ENCODE measurements around the gene PITX3. TPM values are rescaled to one million over a fixed set of nuclear protein-coding genes. Genes with fewer than 3 reads are reported as not detected.

The PITX3 gene
- total and polyA plus RNA-seq, 10 of the 15 experiments (the other 5 are each of a cell fraction or from before 2014, with no cell fraction given) = not detected

- intact Hi-C loops (cut with micrococcal nuclease; ENCODE audit: unreplicated experiment) (no loop called here), in situ Hi-C loops (cut with MboI) (no loop called here)
- ChIA-PET POLR2A (interaction anchor here (1.5 kb wide), 1 partner anchor 11 kb away, joined by 4 read pairs; no protein-coding TSS in a partner anchor), CTCF (no interaction called here), RAD21 (ENCODE audit: unreplicated experiment) (no interaction called here), SMC1A (ENCODE audit: uncharacterized antibody, unreplicated experiment) (interaction anchor here (1.4 to 5.5 kb wide), 2 partner anchors 12 to 97 kb away, joined by 3 to 18 read pairs; no protein-coding TSS in a partner anchor)
- H3K9me3 ChIP-seq (replicated peaks; ENCODE audit: control insufficient read depth, insufficient read depth, low read length) = no peaks in the 10 kb centered on the region; the same call in 2 of the 3 replicates
- 90% methylated on average over 2 of the region's 2 CpGs for WGBS (ENCODE audit: insufficient coverage, insufficient replicate concordance, low lambda C conversion rate, missing lambda C conversion rate)
- no peak for DNase-seq (ENCODE audit: low read depth, low spot score)
- H2AFZ ChIP-seq (ENCODE audit: control insufficient read depth, low read depth, low read length) = no peak overlapping the region
- H3K4me2 ChIP-seq (ENCODE audit: control insufficient read depth, insufficient read depth) = no peak overlapping the region
- H3K79me2 ChIP-seq (ENCODE audit: control insufficient read depth, insufficient read depth, low read length) = peaks cover 47% of the 10 kb centered on the region
- H3K4me3 ChIP-seq = no peak overlapping the region
- H3K9ac ChIP-seq (ENCODE audit: control insufficient read depth, insufficient read depth, low read length) = no peak overlapping the region
- H3K27ac ChIP-seq (ENCODE audit: control insufficient read depth, insufficient read depth) = no peak overlapping the region
- no peak for ATAC-seq
- no TSS peak for BruUV-seq (replicated peaks)
- no peaks in the 10 kb centered on the region for H3K27me3 ChIP-seq (replicated peaks in 1 of 2; ENCODE audit: control insufficient read depth in 2 of 2, insufficient read depth in 2 of 2, low read length in 1 of 2)
- H3K36me3 ChIP-seq (ENCODE audit: control insufficient read depth in 2 of 2, insufficient read depth in 2 of 2, low read length in 1 of 2) = peaks cover 0 to 8% of the 10 kb centered on the region in 2 experiments; a peak in 2 of 4 replicates
- FAIRE-seq = no peak
- no peaks in the 10 kb centered on the region for H4K20me1 ChIP-seq (ENCODE audit: control insufficient read depth, insufficient read depth)
- H3K4me1 ChIP-seq (ENCODE audit: control insufficient read depth, insufficient read depth, low read length) = 0 out of 2 replicates have a peak, but pooled peaks cover 4% of the 10 kb centered on the region
- TF ChIP-seq TARDBP (IDR thresholded peaks at IDR 0.05; ENCODE audit: borderline replicate concordance) (no peak), SP1 (IDR thresholded peaks at IDR 0.05; ENCODE audit: low read depth, low read length) (no peak), STAT3 (IDR thresholded peaks at IDR 0.05; ENCODE audit: low read depth, low read length) (no peak), RUNX3 (IDR thresholded peaks at IDR 0.05; ENCODE audit: low read length) (no peak), FOXK2 (IDR thresholded peaks at IDR 0.05) (no peak), PKNOX1 (IDR thresholded peaks at IDR 0.05) (no peak), HCFC1 (IDR thresholded peaks at IDR 0.05; ENCODE audit: low read length) (no peak), GABPA (IDR thresholded peaks at IDR 0.05; ENCODE audit: low read depth) (no peak), RELA (IDR thresholded peaks at IDR 0.05; ENCODE audit: borderline replicate concordance, partially characterized antibody) (no peak), MEF2B (IDR thresholded peaks at IDR 0.05; ENCODE audit: partially characterized antibody, poor library complexity, severe bottlenecking) (no peak), ZZZ3 (IDR thresholded peaks at IDR 0.05; ENCODE audit: control insufficient read depth, insufficient read length, low read depth) (no peak), NFXL1 (IDR thresholded peaks at IDR 0.05; ENCODE audit: borderline replicate concordance) (no peak), MLLT1 (IDR thresholded peaks at IDR 0.05) (no peak), SRF (IDR thresholded peaks at IDR 0.05; ENCODE audit: low read depth in 2 of 2, low read length in 2 of 2) (no peak), SPI1 (IDR thresholded peaks at IDR 0.05; ENCODE audit: borderline replicate concordance, insufficient read depth, low read depth, low read length) (no peak), MXI1 (IDR thresholded peaks at IDR 0.05; ENCODE audit: low read depth, low read length) (no peak)
- TF ChIP-seq, protein P1, sequence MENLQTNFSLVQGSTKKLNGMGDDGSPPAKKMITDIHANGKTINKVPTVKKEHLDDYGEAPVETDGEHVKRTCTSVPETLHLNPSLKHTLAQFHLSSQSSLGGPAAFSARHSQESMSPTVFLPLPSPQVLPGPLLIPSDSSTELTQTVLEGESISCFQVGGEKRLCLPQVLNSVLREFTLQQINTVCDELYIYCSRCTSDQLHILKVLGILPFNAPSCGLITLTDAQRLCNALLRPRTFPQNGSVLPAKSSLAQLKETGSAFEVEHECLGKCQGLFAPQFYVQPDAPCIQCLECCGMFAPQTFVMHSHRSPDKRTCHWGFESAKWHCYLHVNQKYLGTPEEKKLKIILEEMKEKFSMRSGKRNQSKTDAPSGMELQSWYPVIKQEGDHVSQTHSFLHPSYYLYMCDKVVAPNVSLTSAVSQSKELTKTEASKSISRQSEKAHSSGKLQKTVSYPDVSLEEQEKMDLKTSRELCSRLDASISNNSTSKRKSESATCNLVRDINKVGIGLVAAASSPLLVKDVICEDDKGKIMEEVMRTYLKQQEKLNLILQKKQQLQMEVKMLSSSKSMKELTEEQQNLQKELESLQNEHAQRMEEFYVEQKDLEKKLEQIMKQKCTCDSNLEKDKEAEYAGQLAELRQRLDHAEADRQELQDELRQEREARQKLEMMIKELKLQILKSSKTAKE (IDR thresholded peaks at IDR 0.05; ENCODE audit: low read depth, poor library complexity, severe bottlenecking) = no peak
- TF ChIP-seq, protein P2, sequence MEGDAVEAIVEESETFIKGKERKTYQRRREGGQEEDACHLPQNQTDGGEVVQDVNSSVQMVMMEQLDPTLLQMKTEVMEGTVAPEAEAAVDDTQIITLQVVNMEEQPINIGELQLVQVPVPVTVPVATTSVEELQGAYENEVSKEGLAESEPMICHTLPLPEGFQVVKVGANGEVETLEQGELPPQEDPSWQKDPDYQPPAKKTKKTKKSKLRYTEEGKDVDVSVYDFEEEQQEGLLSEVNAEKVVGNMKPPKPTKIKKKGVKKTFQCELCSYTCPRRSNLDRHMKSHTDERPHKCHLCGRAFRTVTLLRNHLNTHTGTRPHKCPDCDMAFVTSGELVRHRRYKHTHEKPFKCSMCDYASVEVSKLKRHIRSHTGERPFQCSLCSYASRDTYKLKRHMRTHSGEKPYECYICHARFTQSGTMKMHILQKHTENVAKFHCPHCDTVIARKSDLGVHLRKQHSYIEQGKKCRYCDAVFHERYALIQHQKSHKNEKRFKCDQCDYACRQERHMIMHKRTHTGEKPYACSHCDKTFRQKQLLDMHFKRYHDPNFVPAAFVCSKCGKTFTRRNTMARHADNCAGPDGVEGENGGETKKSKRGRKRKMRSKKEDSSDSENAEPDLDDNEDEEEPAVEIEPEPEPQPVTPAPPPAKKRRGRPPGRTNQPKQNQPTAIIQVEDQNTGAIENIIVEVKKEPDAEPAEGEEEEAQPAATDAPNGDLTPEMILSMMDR (IDR thresholded peaks at IDR 0.05 in 2 of 3, conservative IDR thresholded peaks at IDR 0.05 in 1 of 3; ENCODE audit: control insufficient read depth in 2 of 3, extremely low read depth in 1 of 3, insufficient read depth in 1 of 3, low read depth in 3 of 3, low read length in 3 of 3) = no peak
Measured at GRCh38 chr10:102255404-102255803, 14.1 kb upstream of the PITX3 start.

Measured in GM12878 (cell line).